ENCODE measurements around the gene HMOX2.

GRCh38 chr16:4525634-4526277 lies 49.6 kb downstream of the HMOX2 start:
- TF ChIP-seq CTCF (IDR thresholded peaks at IDR 0.05; ENCODE audit: insufficient read depth, low read length, poor library complexity, severe bottlenecking), result no peak
- no peak for TF ChIP-seq EZH2phosphoT487 (conservative IDR thresholded peaks at IDR 0.05; ENCODE audit: low read length)

Measured in SU-DHL-6 (cell line).